Neuronal stem cell (in vitro differentiated cells): ENCODE measurements around the gene TMEM95.

Source experiments
- DNase-seq: peaks from one replicate; pipeline ENCODE4 v3.0.0-alpha.2; 2013; ENCODE audit warnings: low spot score
- H2AFZ ChIP-seq: one replicate; pipeline ENCODE4 v1.6.1; 2013; ENCODE audit warnings: mild to moderate bottlenecking, low read length, inconsistent platforms
- H2AK5ac ChIP-seq: 2 replicates; pipeline ENCODE4 v1.6.1; 2013; ENCODE audit warnings: low read depth, mild to moderate bottlenecking, inconsistent platforms, low read length, moderate library complexity, mixed read lengths
- H2BK120ac ChIP-seq: 2 replicates; pipeline ENCODE4 v1.6.1; 2013; ENCODE audit warnings: low read depth, mild to moderate bottlenecking, inconsistent platforms, low read length, moderate library complexity, mixed read lengths
- H2BK12ac ChIP-seq: one replicate; pipeline ENCODE4 v1.6.1; 2013; ENCODE audit warnings: low read length, inconsistent platforms
- H2BK15ac ChIP-seq: 2 replicates; pipeline ENCODE4 v1.6.1; 2013; ENCODE audit warnings: mild to moderate bottlenecking, low read length, inconsistent platforms, mixed read lengths
- H2BK5ac ChIP-seq: one replicate; pipeline ENCODE4 v1.6.1; 2013; ENCODE audit warnings: inconsistent platforms, mild to moderate bottlenecking, low read length, moderate library complexity
- H3K14ac ChIP-seq: one replicate; pipeline ENCODE4 v1.6.1; 2013; ENCODE audit warnings: low read length, inconsistent platforms
- H3K18ac ChIP-seq: 2 replicates; pipeline ENCODE4 v1.6.1; 2013; ENCODE audit warnings: low read length, inconsistent platforms
- H3K23ac ChIP-seq: 2 replicates; pipeline ENCODE4 v1.6.1; 2013; ENCODE audit warnings: low read depth, mild to moderate bottlenecking, mixed read lengths, low read length, inconsistent platforms; ENCODE audit not compliant: poor library complexity
- H3K27ac ChIP-seq: replicated peaks from 3 replicates; pipeline ENCODE4 v1.5.1; 2013; ENCODE audit warnings: low read length, inconsistent platforms
- H3K27me3 ChIP-seq, 3 experiments: 2 replicates each; pipeline ENCODE4 v1.6.1; 2013; ENCODE audit warnings: low read length in 3 of 3, mild to moderate bottlenecking in 2 of 3, inconsistent platforms in 1 of 3, low read depth in 1 of 3, mixed read lengths in 1 of 3, moderate library complexity in 1 of 3; ENCODE audit not compliant: control insufficient read depth in 3 of 3, insufficient read depth in 3 of 3
- H3K36me3 ChIP-seq, 2 donors: replicated peaks in 1 of 2; 2 replicates each; pipeline ENCODE4 v1.6.1; 2013; ENCODE audit warnings: low read length in 2 of 2; ENCODE audit not compliant: control insufficient read depth in 2 of 2, insufficient read depth in 2 of 2
- H3K4ac ChIP-seq: 2 replicates; pipeline ENCODE4 v1.6.1; 2013; ENCODE audit warnings: inconsistent platforms, mild to moderate bottlenecking, low read length, moderate library complexity
- H3K4me1 ChIP-seq, 2 donors: 1 replicate in 1 of 2; 2 replicates in 1 of 2; pipeline ENCODE4 v1.6.1; 2013; ENCODE audit warnings: low read length in 2 of 2, low read depth in 1 of 2; ENCODE audit not compliant: control insufficient read depth in 2 of 2, insufficient read depth in 1 of 2
- H3K4me2 ChIP-seq: one replicate; pipeline ENCODE4 v1.6.1; 2013; ENCODE audit warnings: mild to moderate bottlenecking, low read length, inconsistent platforms; ENCODE audit not compliant: insufficient read depth, poor library complexity, severe bottlenecking
- H3K4me3 ChIP-seq, 2 donors: 2 replicates each; pipeline ENCODE4 v1.5.1; 2013; ENCODE audit warnings: low read length in 2 of 2, mild to moderate bottlenecking in 2 of 2, inconsistent platforms in 1 of 2, moderate library complexity in 1 of 2
- H3K79me1 ChIP-seq: one replicate; pipeline ENCODE4 v1.6.1; 2013; ENCODE audit warnings: low read depth, mild to moderate bottlenecking, inconsistent platforms, low read length, moderate library complexity
- H3K9ac ChIP-seq: one replicate; pipeline ENCODE4 v1.6.1; 2013; ENCODE audit warnings: mild to moderate bottlenecking, low read depth, low read length, inconsistent platforms; ENCODE audit not compliant: poor library complexity
- H3K9me3 ChIP-seq, 2 donors: replicated peaks in 1 of 2; 2 replicates each; pipeline versions ENCODE3 to v1.6.1; 2013; ENCODE audit warnings: low read length in 2 of 2, mild to moderate bottlenecking in 2 of 2, inconsistent platforms in 1 of 2, low read depth in 1 of 2, mixed read lengths in 1 of 2, moderate library complexity in 1 of 2; ENCODE audit not compliant: control insufficient read depth in 2 of 2, insufficient read depth in 1 of 2
- H4K8ac ChIP-seq: one replicate; pipeline ENCODE4 v1.6.1; 2013; ENCODE audit warnings: low read depth, mild to moderate bottlenecking, inconsistent platforms, low read length, moderate library complexity
- H4K91ac ChIP-seq: one replicate; pipeline ENCODE4 v1.6.1; 2013; ENCODE audit warnings: low read length, low read depth, mild to moderate bottlenecking, inconsistent platforms; ENCODE audit not compliant: poor library complexity
- WGBS, 2 donors: extraction: QIAGEN DNeasy Blood & Tissue Kit; methylation state at CpG; one replicate each; pipeline ENCODE4 v1.1.7; 2013; ENCODE audit warnings: missing lambda C conversion rate in 2 of 2, mixed read lengths in 1 of 2; ENCODE audit not compliant: insufficient read length in 2 of 2, insufficient replicate concordance in 1 of 2; ENCODE audit errors: extremely low coverage in 2 of 2; 5-methylcytosine and 5-hydroxymethylcytosine counted together

The TMEM95 gene

DNA sequence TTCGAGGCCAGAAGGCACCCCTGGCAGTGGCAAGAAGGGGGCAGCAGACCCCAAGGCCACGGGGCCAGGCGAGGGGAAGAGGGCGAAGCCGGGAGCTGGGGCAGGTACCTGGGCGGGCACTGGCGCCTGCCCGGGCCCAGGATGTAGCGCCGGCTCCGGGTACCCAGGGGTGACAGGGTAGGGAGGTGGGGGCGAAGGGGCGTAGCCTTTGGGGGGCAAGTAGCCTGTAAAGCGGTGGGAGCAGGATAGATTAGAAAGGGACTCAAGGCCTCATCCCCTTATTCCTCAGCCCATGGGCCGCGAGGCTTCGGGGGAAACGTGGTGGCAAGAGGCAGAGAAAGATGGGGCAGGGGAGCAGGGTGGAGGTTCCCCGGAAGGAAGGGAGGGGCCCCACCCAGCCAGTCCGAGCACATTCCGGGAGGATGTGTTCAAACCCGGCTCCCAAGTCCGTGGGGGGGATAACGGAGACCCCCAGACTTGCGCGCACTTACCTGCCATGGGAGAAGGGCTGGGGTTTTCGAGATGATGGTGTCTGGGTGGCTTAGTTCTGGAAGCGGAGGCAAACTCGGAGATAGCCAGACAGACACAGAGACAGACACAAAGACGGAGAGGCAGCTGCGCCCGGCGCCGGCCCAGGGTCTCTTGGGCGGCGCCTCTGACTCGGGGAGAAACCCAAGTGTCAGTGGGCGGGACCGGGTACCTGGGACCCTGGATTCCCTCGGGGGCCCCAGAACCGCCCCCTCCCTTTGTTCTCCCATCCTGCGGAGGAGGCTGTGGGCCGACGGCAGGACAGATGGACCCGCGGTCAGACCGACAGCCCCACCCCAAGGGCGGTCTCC lies 38.9 kb downstream of the TMEM95 start:
- H3K9me3 ChIP-seq: peaks cover 0 to 1% of the 10 kb centered on the region in 2 donors
- no peak overlapping the region for H2BK15ac ChIP-seq
- H2BK12ac ChIP-seq: no peak overlapping the region
- H2BK5ac ChIP-seq: peak overlapping the region; percentile 100
- peak overlapping the region; percentile 56 to 88 for H3K4me3 ChIP-seq
- peak overlapping the region; percentile 78 for H3K4ac ChIP-seq
- peaks cover 13 to 35% of the 10 kb centered on the region in 2 donors for H3K36me3 ChIP-seq
- no peak overlapping the region for H4K91ac ChIP-seq
- peak overlapping the region; percentile 82 for H3K9ac ChIP-seq
- peak overlapping the region; percentile 64 for H2AK5ac ChIP-seq
- WGBS, 2 donors: no CpG with 5 or more reads among the region's 48 CpGs
- H3K18ac ChIP-seq: peak overlapping the region; percentile 91
- peak overlapping the region; percentile 21 for H3K23ac ChIP-seq
- no peak overlapping the region for H3K27ac ChIP-seq
- H2BK120ac ChIP-seq: peak overlapping the region; percentile 82
- H3K4me2 ChIP-seq: peak overlapping the region; percentile 99
- no peaks in the 10 kb centered on the region for H3K27me3 ChIP-seq
- DNase-seq: no peak
- H4K8ac ChIP-seq: no peak overlapping the region
- H3K4me1 ChIP-seq: peaks cover 3 to 7% of the 10 kb centered on the region in 2 donors
- peak overlapping the region; percentile 97 for H2AFZ ChIP-seq
- no peaks in the 10 kb centered on the region for H3K79me1 ChIP-seq
- no peak overlapping the region for H3K14ac ChIP-seq

DNA sequence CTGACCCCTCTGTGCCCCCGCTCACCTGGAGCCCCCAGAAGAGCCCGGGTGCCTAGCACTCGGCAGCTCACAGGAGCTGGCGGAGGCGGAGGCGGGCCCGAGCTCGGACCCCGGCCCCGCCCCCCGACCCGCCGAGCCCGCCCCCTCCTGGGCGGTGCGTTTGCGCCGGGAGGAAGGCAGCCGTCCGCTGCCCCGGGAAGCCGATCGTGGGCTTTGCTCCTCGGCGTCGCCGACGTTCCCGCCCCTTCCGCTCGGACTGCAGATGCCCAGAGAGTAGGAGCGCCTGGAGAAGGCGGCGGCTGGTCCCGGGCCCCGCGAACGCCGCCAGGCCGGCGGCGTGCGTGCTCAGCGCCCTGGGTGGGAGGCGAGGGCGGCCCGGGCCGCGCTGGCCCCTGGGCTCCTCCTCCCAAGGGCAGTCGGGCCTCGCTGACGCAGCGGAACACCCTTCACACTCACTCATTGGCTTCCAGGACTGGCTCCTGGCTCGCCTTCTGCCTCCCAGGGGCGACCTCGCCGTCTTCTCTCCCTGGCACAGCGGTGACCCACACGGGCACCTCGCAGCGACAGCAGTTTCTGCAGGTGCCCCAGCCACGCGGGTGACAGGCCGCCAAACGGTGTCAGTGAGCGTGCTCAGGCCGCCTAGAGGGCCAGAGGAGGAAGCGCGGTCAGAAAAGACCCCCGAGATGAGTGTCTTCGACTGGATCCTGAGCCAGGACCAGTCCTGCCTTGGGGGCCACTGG lies 39.7 kb downstream of the TMEM95 start, which contains the start of gene PLSCR3:
Gene PLSCR3, minus strand, starts transcription at position 74 of the 740 bp plus-strand sequence. CDS start 415 bp downstream, outside the sequence.
- no CpG with 5 or more reads among the region's 71 CpGs for WGBS, 2 donors
- peak; percentile 77 for DNase-seq
- H3K36me3 ChIP-seq: peaks cover 9 to 28% of the 10 kb centered on the region in 2 donors
- H3K27me3 ChIP-seq: no peaks in the 10 kb centered on the region
- peak within 1 kb of the TSS; percentile 99 for H3K4me2 ChIP-seq
- peak within 1 kb of the TSS; percentile 82 for H2BK120ac ChIP-seq
- H2BK5ac ChIP-seq: peak within 1 kb of the TSS; percentile 100
- peaks cover 3 to 7% of the 10 kb centered on the region in 2 donors for H3K4me1 ChIP-seq
- peak within 1 kb of the TSS; percentile 94 for H2BK15ac ChIP-seq
- peak within 1 kb of the TSS; percentile 78 for H3K4ac ChIP-seq
- H3K4me3 ChIP-seq: peak within 1 kb of the TSS; percentile 56 to 88
- H3K9me3 ChIP-seq: peaks cover 0 to 1% of the 10 kb centered on the region in 2 donors
- H4K8ac ChIP-seq: no peak within 1 kb of the TSS
- peak within 1 kb of the TSS; percentile 94 for H3K14ac ChIP-seq
- H2AFZ ChIP-seq: peak within 1 kb of the TSS; percentile 97
- peak within 1 kb of the TSS; percentile 83 for H2AK5ac ChIP-seq
- no peaks in the 10 kb centered on the region for H3K79me1 ChIP-seq
- H3K9ac ChIP-seq: peak within 1 kb of the TSS; percentile 96
- H3K18ac ChIP-seq: peak within 1 kb of the TSS; percentile 94
- H4K91ac ChIP-seq: no peak within 1 kb of the TSS
- peak within 1 kb of the TSS; percentile 94 for H3K27ac ChIP-seq
- no peak within 1 kb of the TSS for H2BK12ac ChIP-seq
- H3K23ac ChIP-seq: peak within 1 kb of the TSS; percentile 73

DNA sequence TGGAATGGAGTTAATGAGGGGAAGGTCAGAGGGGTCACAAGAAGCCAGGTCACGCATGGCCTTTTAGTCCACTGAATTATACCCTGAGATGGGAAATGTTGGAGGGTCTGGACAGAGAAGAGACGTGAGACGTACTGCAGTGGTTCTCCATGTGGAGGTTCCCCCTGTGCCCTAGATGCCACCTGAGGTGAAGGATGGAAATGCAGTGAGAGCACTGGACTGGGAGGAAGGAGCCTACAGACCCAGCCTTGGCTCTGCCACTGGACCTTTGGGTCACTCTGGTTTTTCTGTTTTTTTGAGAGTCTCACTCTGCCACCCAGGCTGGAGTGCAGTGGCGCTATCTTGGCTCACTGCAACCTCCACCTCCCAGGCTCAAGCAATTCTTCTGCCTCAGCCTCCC lies 41.2 kb downstream of the TMEM95 start:
- Histone ChIP-seq H2BK15ac (no peak overlapping the region), H3K23ac (no peak overlapping the region), H3K14ac (no peak overlapping the region), H3K9ac (no peak overlapping the region), H2BK120ac (no peak overlapping the region), H3K36me3 (peaks cover 3 to 15% of the 10 kb centered on the region in 2 donors), H3K4ac (no peak overlapping the region), H3K27me3 (no peaks in the 10 kb centered on the region), H3K27ac (no peak overlapping the region), H2BK12ac (no peak overlapping the region), H3K4me1 (peaks cover 3 to 7% of the 10 kb centered on the region in 2 donors), H3K4me2 (no peak overlapping the region), H4K8ac (no peak overlapping the region), H3K79me1 (no peaks in the 10 kb centered on the region), H4K91ac (no peak overlapping the region), H2BK5ac (no peak overlapping the region), H3K9me3 (peaks cover 0 to 1% of the 10 kb centered on the region in 2 donors), H2AK5ac (no peak overlapping the region), H3K18ac (no peak overlapping the region), H3K4me3 (no peak overlapping the region), H2AFZ (no peak overlapping the region)
- DNase-seq: no peak
- WGBS, 2 donors: no CpG with 5 or more reads among the region's 4 CpGs

DNA sequence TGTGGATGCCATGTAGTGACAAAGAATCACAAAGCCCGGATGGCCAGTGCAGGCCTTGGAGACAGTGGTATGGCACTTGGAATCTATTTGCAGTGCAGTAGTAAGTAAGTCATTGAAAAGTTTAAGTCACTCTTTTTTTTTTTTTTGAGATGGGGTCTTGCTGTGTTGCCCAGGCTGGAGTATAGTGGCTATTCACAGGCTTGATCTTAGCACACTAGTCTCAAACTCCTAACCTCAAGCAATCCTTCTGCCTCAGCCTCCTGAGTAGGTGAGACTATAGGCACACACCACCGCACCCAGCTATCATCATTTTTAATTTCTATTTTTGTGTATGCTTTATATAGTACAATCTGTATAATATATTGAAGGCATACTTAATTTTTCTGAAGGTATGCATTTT lies 43.7 kb downstream of the TMEM95 start:
- peaks cover 10% of the 10 kb centered on the region in 2 donors for H3K4me1 ChIP-seq
- no peak overlapping the region for H3K27ac ChIP-seq
- no peak overlapping the region for H2BK12ac ChIP-seq
- peak overlapping the region; percentile 43 for H4K8ac ChIP-seq
- no peak overlapping the region for H4K91ac ChIP-seq
- no peak overlapping the region for H3K18ac ChIP-seq
- no peak overlapping the region for H3K23ac ChIP-seq
- peaks cover 2% of the 10 kb centered on the region for H3K79me1 ChIP-seq
- H3K27me3 ChIP-seq: no peaks in the 10 kb centered on the region
- no peak overlapping the region for H2AK5ac ChIP-seq
- no peak overlapping the region for H3K9ac ChIP-seq
- H2AFZ ChIP-seq: no peak overlapping the region
- H3K36me3 ChIP-seq: peaks cover 0 to 5% of the 10 kb centered on the region in 2 donors
- no CpG with 5 or more reads among the region's 2 CpGs for WGBS, 2 donors
- H2BK120ac ChIP-seq: no peak overlapping the region
- no peak overlapping the region for H3K4me2 ChIP-seq
- H3K9me3 ChIP-seq: peaks cover 0 to 1% of the 10 kb centered on the region in 2 donors
- no peak overlapping the region for H2BK5ac ChIP-seq
- no peak overlapping the region for H3K4me3 ChIP-seq
- DNase-seq: no peak
- no peak overlapping the region for H3K14ac ChIP-seq
- no peak overlapping the region for H3K4ac ChIP-seq
- H2BK15ac ChIP-seq: no peak overlapping the region
